HS-5 (cell line): Measurements from ENCODE around the gene CAMK2A.
"Not testable (repeated sequence)": the region's sequence is repeated elsewhere in the genome, so short reads cannot be mapped to it uniquely, and the experiment has no call there.

Experiments used
- DNase-seq: peaks from one replicate; pipeline ENCODE4 v3.0.0-alpha.2; 2012; ENCODE audit warnings: low read depth

CAMK2A gene

DNA sequence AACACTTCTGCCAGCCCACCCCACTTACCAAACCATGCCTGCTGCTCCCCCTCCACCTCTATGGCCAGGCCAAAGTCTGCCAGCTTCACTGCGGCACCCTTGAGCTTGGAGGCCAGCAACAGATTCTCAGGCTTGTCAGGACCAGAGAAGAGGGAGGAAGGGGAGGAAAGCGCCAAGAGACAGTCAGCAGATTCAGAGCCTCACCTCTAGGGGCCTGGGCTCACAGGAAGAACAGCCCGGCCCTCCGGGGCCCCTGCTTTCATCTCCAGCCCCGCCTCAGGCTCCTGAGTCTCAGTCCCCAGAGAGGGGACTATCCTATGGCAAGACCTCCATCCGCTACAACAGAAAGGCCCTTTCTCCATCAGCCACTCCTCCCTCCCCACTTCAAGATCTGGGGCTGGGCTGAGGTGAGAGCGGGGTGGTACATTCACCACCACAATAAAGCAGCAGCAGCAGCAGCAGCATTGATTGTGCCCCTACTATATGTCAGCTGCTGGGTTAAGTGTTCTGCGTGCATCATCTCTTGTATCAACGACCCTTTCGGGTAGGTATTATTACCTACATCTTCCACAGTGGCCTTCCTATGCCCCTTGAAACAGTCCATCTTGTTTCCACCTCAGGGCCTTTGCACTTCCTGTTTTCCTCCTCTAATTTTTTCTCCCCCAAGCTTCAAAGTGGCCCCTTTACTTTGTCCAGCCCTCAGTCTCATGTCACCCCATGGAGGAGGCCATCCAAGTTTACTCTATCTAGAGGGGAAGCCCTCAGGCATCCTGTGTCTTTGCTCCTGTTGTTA, 36.0 kb downstream of the CAMK2A start:
- no peak for DNase-seq

DNA sequence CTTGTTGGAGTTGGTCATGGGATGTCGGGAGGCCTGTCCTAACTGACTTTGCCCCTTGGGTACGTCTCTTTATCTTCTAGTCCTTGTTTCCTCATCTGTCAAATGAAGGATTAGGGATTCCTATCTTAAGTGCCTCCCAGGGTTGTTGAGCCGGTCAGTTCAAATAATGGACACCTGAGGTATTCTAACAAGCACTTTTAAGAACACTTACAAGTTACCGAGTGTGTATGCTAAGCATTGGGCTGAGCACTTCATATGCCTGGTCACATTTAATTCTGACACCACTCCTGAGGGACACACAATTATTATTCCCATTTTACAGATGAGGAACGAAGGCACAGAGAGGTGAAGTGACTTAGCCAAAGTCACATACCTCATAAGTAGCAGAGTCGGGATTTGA, 37.1 kb downstream of the CAMK2A start:
- DNase-seq, result no peak

DNA sequence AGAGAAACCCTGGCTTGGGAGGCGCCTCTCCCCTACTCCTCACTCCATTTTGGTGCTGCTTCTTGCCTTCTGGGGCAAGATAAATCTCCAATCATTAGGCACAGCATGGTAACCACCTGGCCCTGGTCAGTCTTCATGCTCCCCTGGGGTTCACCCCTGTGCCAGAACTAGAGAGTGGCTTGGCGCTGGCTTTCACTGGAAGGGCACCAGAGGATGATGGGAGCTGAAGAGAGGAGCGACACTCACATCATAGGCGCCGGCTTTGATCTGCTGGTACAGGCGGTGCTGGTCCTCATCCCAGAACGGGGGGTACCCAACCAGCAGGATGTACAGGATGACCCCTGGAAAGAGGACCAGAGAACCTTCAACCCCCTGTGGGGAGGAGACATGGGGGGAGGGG, 38.1 kb downstream of the CAMK2A start:
- DNase-seq, result no peak

DNA sequence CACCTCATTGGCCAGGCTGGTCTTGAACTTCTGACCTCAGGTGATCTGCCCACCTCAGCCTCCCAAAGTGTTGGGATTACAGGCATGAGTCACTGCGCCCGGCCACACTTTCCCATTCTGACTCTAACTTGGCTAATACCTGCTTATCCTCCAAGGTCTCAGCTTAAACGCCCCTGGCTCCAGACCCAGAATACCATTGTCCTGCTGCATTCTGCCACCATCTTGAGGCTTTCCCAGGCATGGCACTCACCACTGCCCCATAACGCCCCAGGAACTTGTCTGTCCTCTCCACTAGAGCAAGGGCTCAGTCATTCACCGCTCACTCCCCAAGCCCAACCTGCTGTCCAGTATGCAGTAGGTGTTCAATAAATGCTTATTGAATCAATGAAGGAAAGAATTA, 39.8 kb downstream of the CAMK2A start:
- no peak for DNase-seq

DNA sequence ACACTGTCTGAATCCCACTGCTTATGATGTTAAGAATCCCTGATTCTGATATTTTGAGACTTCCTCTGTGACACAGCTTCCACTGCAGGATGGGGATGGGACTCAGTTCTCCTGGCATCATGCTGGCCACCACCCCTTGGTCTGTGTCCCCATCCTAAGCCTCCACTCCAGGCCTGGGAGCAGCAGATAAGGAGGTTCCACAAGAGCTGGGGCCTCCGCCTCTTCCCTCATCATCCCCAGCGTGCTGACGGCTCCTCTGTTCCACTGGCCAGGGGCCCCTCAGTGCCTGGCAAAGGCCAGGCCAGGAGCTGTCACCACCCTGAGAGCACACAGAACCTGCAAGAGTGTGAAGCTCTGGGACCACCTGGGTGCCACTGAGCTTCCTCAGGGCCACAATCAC, 40.6 kb downstream of the CAMK2A start:
- DNase-seq, result no peak

DNA sequence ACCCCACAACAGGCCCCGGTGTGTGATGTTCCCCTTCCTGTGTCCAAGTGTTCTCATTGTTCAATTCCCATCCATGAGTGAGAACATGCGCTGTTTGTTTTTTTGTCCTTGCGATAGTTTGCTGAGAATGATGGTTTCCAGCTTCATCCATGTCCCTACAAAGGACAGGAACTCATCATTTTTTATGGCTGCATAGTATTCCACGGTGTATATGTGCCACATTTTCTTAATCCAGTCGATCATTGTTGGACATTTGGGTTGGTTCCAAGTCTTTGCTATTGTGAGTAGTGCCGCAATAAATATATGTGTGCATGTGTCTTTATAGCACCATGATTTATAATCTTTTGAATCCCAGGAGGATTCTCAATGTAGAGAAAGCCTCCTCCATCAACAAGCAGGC, 41.1 kb downstream of the CAMK2A start:
- not testable (repeated sequence) for DNase-seq

DNA sequence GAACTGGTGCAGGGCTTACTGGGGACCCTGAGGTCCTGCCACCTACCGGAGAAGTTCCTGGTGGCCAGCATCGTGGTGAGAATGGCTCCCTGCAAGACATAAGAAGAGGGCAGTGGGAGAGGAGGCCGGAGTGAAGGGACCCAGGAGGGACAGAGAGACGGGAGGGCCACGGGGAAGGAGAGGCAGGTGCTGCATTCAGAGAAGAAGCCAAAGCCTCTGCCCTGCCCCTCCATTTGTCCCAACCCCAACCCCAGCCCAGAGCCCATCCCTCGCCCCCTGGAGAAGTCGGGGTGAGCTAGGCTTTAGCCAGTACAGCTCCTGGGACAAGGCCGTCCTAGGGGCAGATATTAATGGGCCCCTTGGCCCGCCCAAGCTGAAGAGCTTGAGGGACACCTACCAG, 41.8 kb downstream of the CAMK2A start:
- no peak for DNase-seq

DNA sequence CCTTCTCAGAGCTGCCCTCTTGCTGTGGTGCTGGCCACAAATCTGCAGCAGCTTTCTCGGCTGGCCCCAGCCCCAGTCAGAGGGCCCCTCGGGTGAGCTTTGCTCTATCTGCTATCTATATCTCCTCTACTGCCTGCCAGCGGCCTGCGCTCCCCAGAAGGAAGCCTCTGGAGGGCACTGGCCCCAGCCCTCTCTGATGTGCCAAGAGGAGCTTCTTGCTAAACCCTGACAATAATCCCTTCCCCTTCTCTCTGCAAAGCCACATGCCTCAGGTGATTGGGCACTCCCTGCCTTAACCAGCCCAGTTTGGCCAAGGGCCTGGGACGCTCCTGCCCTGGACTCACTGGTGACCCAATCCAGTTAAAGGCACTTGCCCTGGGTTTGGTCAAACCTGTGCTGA, 42.7 kb downstream of the CAMK2A start:
- no peak for DNase-seq

DNA sequence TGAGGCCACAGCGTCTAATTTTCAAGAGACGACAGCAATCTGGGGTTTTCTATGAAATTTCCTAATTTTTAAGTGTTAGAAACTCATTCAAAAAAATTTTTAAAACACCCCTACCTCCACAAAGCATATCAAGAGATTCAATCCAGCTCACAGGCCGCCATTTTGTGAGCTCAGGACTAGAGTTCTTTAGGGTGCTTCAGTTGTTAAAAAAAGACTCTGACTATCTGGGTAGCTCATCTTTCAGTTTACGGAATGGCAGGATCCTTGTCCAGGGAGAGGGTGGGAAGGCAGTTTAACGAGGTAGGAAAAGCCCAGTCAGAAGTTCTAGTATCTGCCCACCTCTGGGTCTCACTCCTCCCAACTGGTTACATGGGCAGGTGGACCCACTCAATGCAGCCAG, 43.1 kb downstream of the CAMK2A start:
- no peak for DNase-seq

DNA sequence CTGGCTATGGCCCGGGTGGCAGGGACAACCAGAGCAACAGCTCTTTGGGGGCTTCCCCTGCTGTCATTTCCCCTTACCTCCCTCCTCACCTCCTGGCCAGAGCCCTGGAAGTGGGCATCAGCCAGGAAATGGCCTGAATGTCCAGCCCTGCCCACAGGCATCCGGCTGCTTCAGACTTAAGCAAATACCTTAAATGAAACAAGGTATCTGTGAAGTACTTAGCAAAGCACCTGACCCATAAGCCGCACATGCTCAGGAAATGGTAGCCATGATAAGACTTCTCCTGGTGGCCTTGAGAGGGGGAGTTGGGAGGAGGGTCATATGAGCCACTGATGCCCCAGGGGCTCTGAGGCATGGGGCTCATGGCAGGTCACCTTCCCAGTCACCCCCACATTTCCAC, 43.8 kb downstream of the CAMK2A start:
- no peak for DNase-seq

DNA sequence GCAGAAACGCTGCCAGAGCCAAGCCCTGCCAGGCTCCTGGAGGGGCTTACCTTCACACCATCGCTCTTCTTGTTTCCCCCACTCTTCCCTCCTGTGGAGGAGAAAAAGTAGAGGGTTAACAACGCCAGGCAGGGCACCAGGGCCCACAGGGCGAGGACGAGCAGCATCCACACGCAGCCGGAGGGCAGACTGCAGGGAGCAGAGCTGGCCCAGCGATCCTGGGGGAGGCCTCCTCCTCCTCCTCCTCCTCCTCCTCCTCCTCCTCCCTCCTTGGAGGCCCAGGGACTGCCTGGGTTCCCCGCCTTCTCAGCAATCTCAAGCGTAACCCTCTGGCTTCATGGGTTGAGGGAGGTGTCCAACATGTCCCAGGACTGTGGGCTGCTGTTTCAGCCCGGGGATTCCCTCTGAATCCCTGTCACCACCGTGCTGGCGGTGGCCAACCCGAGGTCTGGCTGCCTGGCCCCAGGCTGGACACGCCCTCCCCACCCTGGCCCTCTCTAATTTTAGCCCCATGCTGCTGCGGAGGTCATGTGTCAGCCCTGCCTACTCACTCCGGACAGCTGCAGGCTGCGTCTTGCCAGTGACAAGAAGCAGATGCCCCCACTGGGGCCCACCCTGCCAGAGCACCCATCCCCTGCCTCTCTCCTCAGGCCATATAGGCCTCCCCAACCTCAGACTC, 44.3 kb downstream of the CAMK2A start:
- DNase-seq, result no peak

DNA sequence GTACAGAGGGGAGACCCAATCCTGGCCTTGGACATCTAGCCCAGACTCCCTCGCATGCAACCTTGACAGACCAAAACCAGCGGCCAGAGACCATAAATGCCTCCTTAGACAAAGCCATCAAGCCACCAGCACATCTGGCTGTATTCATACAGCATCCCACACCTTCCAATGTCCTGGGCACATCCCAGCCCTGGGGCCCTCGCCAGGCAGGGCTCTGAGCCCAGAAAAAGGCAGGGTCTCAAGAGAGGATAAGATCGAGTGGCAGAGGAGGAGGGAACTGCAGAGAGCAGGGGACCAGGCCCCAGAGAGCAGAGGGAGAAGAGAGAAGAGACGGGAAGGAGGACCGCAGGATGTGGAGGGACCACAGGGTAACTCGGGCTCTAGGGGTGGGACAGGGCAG, 45.4 kb downstream of the CAMK2A start:
- no peak for DNase-seq

DNA sequence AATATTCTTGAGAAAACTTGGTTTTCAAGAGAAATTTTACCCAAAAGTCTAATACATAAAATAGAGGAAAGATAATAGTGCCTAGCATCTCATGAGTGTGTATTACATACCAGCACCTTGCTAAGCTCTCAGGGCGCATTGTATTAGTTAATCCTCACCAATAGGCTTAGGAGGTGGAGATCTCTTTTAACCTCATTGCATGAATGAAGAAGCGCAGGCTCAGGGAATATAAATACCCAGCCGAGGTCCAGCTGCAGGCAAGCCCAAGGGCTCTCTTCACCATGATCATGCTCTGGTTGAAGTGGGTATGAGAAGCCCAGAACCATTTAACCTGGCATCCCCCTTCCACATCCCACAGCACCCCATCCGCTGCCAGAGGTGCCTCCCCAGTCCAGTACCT, 46.0 kb downstream of the CAMK2A start:
- no peak for DNase-seq

DNA sequence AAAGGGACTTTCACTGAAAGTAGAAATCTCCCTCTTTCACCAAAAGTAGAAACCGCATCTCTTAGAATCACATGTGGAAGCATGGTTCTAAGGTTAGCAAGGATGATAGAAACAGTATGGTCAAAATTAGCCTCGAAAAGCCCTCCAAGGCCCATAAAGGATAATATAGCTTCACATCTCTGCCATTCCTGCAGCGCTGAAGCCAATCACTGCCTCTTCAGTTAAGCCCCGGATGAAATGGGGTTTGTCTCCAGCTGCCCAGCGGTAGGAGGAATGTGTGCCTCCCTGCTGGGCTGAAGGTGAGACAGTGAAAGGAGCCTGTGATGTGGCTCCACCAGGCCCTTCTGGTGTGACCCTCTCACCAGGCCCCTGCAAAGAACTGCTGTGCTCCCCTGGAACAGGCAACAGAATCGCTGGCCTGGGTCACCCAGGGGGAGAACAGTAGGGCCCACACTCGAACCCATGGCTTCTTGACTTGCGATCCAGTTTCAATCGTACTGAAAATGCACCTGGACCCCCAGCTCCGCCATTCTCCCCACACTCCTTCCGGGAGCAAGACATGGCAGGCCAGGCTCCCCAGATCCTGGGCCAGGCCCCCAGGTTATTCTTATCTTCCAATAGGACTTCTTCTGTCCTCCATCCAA, 47.2 kb downstream of the CAMK2A start:
- DNase-seq, result no peak

DNA sequence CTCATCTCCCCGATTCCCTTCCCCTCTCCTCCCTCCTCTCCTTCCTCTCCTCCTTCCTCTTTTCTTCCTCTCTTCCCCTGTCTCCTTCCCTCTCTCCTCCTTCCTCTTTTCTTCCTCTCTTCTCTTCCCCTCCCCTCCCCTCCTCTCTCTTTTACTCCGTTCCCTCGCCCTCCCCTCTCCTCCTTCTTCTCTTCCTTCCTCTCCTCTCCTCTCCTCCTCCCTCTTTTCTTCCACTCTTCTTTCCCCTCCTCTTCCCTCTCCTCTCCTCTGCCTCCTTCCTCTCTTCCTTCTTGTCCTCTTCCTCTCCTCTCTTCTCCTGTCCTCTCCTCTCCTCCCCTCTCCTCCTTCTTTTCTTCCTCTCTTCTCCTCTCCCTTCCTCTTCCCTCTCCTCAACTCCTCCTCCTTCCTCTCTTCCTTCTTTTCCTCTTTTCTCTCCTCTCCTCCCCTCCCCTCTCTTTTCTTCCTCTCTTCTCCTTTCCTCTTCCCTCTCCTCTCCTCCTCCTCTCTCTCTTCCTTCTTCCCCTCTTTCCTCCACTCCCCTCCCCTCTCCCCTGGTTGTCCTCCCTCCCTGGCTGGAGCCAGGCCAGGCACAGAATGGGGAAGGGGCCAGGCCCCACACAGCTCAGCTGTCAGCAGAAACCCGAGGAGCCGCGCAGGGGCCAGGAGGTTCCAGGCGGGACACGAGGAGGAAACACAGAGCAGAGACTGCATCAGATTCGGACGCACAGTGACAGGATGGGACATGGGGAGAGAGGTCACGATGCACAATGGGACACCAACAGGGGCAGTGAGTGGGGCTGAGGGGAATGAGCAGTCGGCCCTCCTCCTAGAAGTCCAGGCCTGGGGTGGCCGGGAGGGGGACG, 48.0 kb downstream of the CAMK2A start:
- DNase-seq, result no peak

DNA sequence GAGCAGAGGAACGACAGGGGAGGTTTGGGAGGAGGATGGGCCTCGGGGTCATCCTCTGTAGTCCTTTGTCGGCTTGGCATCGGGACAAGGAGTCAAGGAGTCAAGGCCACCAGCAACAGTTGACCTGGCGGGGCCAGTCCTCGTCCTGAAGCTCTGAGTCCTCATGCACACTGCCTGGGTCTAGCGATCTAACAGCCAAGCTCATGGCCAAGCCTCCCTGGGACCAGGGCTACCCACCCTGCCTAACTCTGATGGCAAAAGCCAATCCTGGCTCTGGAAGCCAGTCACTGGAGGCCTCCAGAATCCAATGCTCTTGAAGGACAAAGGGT, 49.8 kb downstream of the CAMK2A start:
- DNase-seq, result no peak

DNA sequence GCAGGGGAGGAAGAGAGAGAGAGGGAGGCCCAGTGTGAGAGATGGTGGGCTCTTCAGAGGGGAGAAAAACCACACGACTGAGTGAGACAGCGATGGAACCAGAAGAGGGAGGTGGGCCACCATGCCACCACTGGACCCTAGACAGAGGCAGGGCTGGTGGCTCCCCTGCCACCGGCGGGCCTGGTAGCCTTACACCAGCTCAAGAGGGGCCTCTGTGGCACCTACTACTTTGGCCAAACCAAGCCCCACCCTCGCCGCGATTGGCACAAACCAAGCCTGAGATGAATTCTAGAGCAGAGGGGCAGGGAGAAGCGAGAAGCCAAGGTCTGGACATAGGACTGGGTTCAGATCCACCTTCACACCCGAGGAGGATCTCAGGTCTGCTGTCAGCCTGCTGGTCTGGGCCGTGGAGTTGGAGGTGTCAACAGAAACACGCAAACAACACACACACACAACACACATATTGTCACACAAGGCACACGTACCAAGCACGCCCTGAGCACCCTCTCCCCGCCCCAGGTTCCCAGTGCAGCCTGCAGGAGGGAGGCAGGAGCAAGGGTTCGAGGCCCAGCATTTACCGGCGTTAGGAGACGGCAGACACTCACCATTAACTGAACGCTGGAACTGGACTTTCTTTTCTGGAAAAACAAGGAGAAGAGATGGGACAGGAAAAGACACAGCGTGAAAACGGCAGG, 50.3 kb downstream of the CAMK2A start:
- DNase-seq, result no peak

DNA sequence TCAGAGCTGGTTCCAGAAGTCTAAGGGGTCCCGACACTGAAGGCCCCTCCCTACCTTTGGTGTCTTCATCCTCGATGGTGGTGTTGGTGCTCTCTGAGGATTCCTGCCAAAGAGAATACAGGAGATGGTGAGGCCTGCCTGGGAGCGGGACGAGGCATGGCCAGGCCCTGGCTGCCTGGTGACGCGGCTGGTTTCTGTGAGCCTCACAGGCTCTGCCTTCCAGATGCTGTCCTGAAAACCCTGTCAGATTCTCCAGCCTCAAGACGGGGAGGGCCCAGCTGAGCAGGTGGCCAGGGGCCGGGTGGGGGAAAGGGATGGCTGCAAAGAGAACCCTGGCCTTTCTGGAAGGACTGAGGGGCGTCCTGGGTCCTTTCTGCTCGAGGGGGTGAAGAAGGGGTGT, 50.9 kb downstream of the CAMK2A start:
- no peak for DNase-seq

DNA sequence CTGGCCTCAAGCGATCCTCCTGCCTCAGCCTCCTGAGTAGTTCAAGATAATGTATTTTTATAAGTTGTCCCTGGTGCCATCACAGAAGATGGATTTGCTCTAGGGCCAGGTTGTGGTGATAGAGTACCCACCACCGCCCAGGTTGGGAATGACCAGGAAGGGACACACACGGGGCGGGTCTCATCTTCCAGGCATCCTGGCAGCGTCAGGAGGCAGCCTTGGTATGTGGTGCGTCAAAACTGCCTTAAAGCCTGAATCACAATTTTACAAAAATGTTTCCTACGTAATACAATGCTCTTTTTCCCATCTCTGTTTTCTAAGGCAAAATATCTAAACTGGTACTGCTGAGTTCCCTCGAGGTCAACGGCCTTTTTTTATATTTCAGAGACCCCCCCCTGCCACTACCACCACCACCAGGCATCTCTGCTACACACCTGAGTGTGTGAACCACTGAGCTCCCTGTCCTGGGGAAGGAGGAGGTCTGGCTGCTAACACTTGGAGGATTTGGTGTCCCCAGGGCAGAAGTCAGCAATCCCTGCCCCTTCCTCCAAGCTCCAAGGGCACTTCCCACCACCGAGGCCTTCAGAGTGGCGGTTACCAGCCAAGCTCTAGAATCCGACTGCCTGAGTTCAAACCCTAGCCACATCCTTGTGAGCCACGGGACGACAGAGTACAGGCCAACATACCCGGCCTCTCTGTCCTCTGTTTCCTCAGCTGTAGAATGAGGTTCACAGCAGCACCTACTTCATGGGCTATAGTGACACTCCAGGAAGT, 52.4 kb downstream of the CAMK2A start:
- DNase-seq, result no peak

DNA sequence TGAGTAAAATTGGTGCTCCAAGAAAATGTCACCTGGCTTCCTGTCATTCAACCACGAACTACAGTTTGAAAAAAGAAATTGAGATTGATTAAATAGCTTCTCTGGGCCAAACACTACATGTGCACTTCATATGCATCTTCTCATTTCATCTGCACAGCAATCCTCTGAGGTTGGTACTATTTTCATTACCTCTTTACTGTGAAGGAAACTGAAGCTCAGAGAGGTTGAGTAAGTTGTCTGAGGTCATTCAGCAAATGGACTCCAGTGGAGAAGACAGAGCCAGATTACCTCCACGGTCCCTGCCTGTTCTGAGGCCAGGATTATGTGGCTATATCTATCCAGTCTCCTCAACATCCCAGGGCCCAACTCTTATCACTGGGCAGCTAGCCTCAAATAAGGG, 53.3 kb downstream of the CAMK2A start:
- no peak for DNase-seq

DNA sequence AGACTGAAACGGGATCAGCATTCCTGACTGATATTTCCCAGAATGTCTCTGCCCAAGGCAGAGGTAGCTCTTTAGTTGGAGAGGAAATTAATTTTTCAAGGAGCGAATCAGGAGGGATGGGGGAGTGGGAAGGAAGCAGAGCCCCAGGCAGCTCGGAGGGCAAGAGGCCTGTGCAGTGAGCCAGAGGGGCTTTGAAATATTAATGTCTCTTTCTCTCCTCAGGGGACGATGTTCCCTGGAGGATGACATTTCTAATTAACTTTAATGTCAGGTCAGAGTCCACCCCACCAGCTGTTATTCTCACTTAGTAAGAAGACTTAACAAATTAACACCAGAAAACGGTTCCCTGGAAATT, 54.1 kb downstream of the CAMK2A start:
- DNase-seq, result no peak
